RPMI7951 (cell line): ENCODE data around the gene HSPA4. TPM values are rescaled to one million over a fixed set of nuclear protein-coding genes. Genes with fewer than 3 reads are reported as not detected.
"Not testable (repeated sequence)": the region's sequence is repeated elsewhere in the genome, so short reads cannot be mapped to it uniquely, and the experiment has no call there.

Source experiments
- DNase-seq: peaks from one replicate; pipeline ENCODE4 v3.0.0-alpha.2; 2012; ENCODE audit warnings: low read depth
- total RNA-seq: library from RNA; depleted of rRNA; stranded (reverse); fragments of >200 nt; shearing (Covaris generic); gene quantifications from 2 replicates; pipeline ENCODE4 v1.2.3, GENCODE V29; 2014

The HSPA4 gene
- total RNA-seq, 1 experiment from 2014 or later = 108 TPM

DNA sequence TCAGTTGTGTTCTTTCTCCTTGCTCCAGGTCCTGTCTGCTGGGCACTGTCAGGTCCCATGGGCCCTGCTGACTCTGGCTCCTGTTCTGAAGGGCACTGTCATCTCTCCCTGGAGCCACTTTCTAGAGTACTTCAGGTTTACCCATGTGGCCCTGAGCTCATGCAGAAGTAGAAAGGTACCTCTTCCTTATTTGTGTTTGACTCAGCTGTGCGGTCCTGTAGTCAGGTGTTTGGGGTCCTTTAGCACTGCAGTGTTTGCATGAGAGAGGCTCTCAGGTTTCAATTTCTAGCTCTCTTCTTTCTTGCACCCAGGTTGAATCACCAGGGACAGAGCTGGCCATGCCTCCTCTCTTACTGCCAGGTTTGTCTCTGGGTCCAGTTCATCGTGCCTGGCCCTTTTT is 71.5 kb downstream of the HSPA4 start:
- DNase-seq = no peak

DNA sequence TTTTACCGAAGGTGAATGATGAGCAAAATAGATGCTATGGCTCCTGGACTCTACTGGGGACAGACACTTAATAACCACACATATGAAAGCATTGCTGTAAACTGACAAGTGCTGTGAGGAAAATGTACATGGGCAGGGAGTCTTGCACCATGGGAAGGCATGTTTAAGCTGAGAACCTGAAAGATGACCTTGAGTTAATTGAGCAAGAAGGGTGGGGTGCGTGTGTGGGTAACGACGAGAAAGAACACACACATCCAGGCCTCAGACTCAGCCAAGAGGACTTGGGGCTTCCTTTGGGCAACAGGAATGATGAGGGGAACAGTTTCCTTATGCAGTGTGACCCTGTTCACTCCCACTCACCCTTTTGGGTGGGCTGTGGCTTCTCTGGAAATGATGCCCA is 73.1 kb downstream of the HSPA4 start:
- no peak for DNase-seq

GRCh38 chr5:133128066-133128465 is 76.3 kb downstream of the HSPA4 start:
- no peak for DNase-seq

GRCh38 chr5:133129289-133129688 is 77.5 kb downstream of the HSPA4 start:
- DNase-seq = no peak

- DNase-seq = no peak
Measured at GRCh38 chr5:133129950-133130349, 78.1 kb downstream of the HSPA4 start.

- no peak for DNase-seq
Measured at GRCh38 chr5:133130387-133131118, 78.7 kb downstream of the HSPA4 start.

DNA sequence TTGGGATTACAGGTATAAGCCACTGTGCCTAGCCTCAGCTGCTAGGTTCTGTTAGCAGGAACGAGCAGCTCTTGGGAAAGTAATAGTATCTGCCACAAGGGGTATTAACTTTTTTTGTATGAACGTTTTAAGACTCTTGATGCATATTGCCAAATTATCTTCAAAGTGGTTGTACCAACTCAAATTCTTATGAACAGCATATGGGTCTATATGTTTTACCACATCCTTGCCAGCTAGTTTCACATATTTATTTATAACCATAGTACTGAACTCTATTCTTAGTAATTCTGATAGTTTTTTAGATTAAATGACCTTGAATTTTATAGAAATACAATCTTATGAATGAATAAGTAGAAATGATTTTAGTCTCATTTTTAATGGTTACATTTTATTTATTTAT is 80.9 kb downstream of the HSPA4 start:
- DNase-seq = no peak

DNA sequence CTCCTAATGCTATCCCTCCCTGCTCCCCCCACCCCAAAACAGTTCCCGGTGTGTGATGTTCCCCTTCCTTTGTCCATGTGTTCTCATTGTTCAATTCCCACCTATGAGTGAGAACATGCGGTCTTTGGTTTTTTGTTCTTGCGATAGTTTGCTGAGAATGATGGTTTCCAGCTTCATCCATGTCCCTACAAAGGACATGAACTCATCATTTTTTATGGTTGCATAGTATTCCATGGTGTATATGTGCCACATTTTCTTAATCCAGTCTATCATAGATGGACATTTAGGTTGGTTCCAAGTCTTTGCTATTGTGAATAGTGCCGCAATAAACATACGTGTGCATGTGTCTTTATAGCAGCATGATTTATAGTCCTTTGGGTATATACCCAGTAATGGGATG is 81.4 kb downstream of the HSPA4 start:
- DNase-seq = not testable (repeated sequence)

DNA sequence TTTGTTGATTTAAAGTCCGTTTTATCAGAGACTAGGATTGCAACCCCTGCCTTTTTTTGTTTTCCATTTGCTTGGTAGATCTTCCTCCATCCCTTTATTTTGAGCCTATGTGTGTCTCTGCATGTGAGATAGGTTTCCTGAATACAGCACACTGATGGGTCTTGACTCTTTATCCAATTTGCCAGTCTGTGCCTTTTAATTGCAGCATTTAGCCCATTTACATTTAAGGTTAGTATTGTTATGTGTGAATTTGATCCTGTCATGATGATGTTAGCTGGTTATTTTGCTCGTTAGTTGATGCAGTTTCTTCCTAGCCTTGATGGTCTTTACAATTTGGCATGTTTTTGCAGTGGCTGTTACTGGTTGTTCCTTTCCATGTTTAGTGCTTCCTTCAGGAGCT is 85.1 kb downstream of the HSPA4 start:
- DNase-seq = not testable (repeated sequence)

- no peak for DNase-seq
Measured at GRCh38 chr5:133140311-133140710, 88.5 kb downstream of the HSPA4 start.

GRCh38 chr5:133141746-133142145 is 89.9 kb downstream of the HSPA4 start:
- no peak for DNase-seq

- no peak for DNase-seq
Measured at GRCh38 chr5:133142782-133143181, 91.0 kb downstream of the HSPA4 start.

DNA sequence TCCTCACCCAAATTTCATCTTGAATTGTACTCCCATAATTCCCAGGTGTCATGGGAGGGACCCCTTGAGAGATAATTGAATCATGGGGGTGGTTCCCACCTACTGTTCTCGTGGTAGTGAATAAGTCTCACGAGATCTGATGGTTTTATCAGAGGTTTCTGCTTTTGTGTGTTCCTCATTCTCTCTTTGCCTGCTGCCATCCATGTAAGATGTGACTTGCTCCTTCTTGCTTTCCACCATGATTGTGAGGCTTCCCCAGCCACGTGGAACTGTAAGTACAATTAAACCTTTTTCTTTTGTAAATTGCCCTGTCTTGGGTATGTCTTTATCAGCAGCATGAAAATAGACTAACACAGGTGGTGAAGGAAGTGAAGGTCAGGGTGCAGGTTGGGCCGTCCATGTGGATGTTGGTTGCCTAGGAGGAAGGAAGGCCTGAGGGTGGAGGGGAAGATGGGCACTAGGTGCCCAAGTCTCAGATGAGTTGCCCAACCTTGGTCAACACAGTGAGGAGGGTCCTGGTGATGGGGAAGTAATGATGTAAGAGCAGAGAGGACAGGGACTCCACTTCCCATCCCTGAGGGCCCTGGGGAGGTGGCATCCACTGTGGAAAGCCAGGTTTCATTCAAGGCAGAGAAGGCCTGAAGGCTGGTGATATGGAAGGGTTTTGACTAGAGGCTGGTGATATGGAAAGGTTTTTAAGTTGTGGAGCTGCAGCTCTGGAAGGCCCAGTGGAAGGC is 92.6 kb downstream of the HSPA4 start:
- DNase-seq = no peak

GRCh38 chr5:133145436-133146170 is 93.8 kb downstream of the HSPA4 start:
- DNase-seq = no peak

- no peak for DNase-seq
Measured at GRCh38 chr5:133147411-133147810, 95.6 kb downstream of the HSPA4 start.

- no peak for DNase-seq
Measured at GRCh38 chr5:133147815-133148567, 96.2 kb downstream of the HSPA4 start.

- DNase-seq = no peak
Measured at GRCh38 chr5:133149345-133149744, 97.5 kb downstream of the HSPA4 start.

GRCh38 chr5:133150909-133151544 is 99.2 kb downstream of the HSPA4 start:
- DNase-seq = no peak

GRCh38 chr5:133154274-133155075 is 102.7 kb downstream of the HSPA4 start:
- no peak for DNase-seq

DNA sequence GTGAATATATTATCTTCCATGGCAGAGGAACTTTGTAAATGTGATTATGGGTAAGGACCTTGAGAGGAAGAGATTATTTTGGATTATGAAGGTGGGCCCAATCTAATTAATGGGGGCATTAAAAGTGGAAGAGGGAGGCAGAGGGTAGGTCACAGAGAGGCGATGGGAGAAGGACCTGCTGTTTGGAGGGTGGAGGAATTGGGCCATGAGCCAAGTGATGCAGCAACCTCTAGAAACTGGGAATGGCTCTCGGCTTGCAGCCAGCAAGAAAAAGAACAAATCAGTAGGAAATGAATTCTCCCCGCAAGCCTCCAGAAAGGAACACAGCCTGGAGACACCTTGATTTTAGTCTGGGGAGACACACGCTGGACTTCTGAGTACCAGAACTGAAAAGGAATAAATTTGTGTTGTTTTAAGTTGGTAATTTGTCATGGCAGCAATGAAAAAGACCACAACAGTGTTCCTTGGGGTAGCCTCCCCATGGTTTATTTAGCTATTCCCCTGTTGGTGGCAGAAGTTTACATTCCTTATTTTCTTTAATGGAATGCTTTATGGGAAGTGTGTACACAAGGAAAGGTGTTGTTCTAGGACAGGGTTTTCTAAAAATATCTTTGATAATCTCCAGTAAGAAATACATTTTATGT is 103.6 kb downstream of the HSPA4 start:
- no peak for DNase-seq
